G401 (cell line): Measurements from ENCODE around the gene GADD45GIP1. TPM values are rescaled to one million over a fixed set of nuclear protein-coding genes. Genes with fewer than 3 reads are reported as not detected.
"Not testable (repeated sequence)": the region's sequence is repeated elsewhere in the genome, so short reads cannot be mapped to it uniquely, and the experiment has no call there.

Source experiments
- DNase-seq: peaks from one replicate; pipeline ENCODE4 v3.0.0-alpha.2; 2015; ENCODE audit warnings: low spot score
- in situ Hi-C: cut with HindIII; loops from 2 replicates; pipeline ENCODE4 v1.10.0; 2016; ENCODE audit warnings: low sequenced_read_pairs, mixed read lengths
- total RNA-seq: library from RNA; depleted of rRNA; stranded (reverse); fragments of >200 nt; shearing (Covaris generic); gene quantifications from 2 replicates; pipeline ENCODE4 v1.2.3, GENCODE V29; 2014

The GADD45GIP1 gene
- total RNA-seq, 1 experiment from 2014 or later = 79.7 TPM

GRCh38 chr19:12969292-12969988 lies 12.4 kb upstream of the GADD45GIP1 start, which contains the start of gene DAND5:
DAND5 (plus strand) TSS chr19:12969576; CDS start chr19:12969661, 85 bp downstream.
- DNase-seq = peak; percentile 40
- in situ Hi-C loops = no loop called here

- in situ Hi-C loops = no loop called here
- DNase-seq = no peak
Measured at GRCh38 chr19:12967907-12968306, 10.9 kb upstream of the GADD45GIP1 start.

GRCh38 chr19:12965812-12966135 lies 8.8 kb upstream of the GADD45GIP1 start:
- no peak for DNase-seq
- in situ Hi-C loops = no loop called here

- DNase-seq = peak; percentile 75
- in situ Hi-C loops = no loop called here
Measured at GRCh38 chr19:12965017-12965811, 8.2 kb upstream of the GADD45GIP1 start.

- no peak for DNase-seq
- in situ Hi-C loops = no loop called here
Measured at GRCh38 chr19:12959481-12959880, 2.5 kb upstream of the GADD45GIP1 start.

- in situ Hi-C loops, DNase-seq: not testable (repeated sequence)
Measured at GRCh38 chr19:12957389-12957952, 448 bp upstream of the GADD45GIP1 start.

- DNase-seq = no peak
- in situ Hi-C loops = no loop called here
Measured at GRCh38 chr19:12955996-12956395, 1.0 kb downstream of the GADD45GIP1 start.

- DNase-seq, in situ Hi-C loops: not testable (repeated sequence)
Measured at GRCh38 chr19:12955575-12955974, 1.4 kb downstream of the GADD45GIP1 start.

- in situ Hi-C loops = no loop called here
- no peak for DNase-seq
Measured at GRCh38 chr19:12954612-12954962, 2.4 kb downstream of the GADD45GIP1 start.

GRCh38 chr19:12953799-12954611 lies 3.0 kb downstream of the GADD45GIP1 start:
- DNase-seq = peak; percentile 49
- in situ Hi-C loops = no loop called here

GRCh38 chr19:12953138-12953798 lies 3.8 kb downstream of the GADD45GIP1 start:
- peak; percentile 90 for DNase-seq
- in situ Hi-C loops = no loop called here

GRCh38 chr19:12952488-12953137 lies 4.4 kb downstream of the GADD45GIP1 start:
- in situ Hi-C loops = no loop called here
- no peak for DNase-seq

GRCh38 chr19:12952050-12952449 lies 5.0 kb downstream of the GADD45GIP1 start:
- DNase-seq, in situ Hi-C loops: not testable (repeated sequence)

GRCh38 chr19:12949363-12950283 lies 7.4 kb downstream of the GADD45GIP1 start:
- DNase-seq = no peak
- in situ Hi-C loops = no loop called here

- in situ Hi-C loops = no loop called here
Measured at GRCh38 chr19:12948612-12949362, 8.2 kb downstream of the GADD45GIP1 start.

GRCh38 chr19:12947702-12948611 lies 9.1 kb downstream of the GADD45GIP1 start:
- in situ Hi-C loops = no loop called here
- no peak for DNase-seq

More at GRCh38 chr19:12948612-12949362, 8.2 kb downstream of the GADD45GIP1 start:
- DNase-seq = no peak
